K562 (cell line): Measurements from ENCODE around the gene GMNN. TPM values are rescaled to one million over a fixed set of nuclear protein-coding genes. Genes with fewer than 3 reads are reported as not detected.

Source experiments
- ATAC-seq: fragments of 200-7000 bp; cut with Tn5 transposase; 3 replicates; pipeline ENCODE4 v1.9.1; 2020; ENCODE audit warnings: moderate library complexity
- BruUV-seq: library from RNA; stranded (reverse); fragments of 400-500 nt; replicated peaks from 2 replicates; lab custom pipeline; 2021; lab: Mats Ljungman, UMichigan
- CTCF ChIA-PET: fragments of 300-600 bp; formaldehyde crosslinking; extraction: SDS; loops from one replicate; lab custom pipeline; 2021; ENCODE audit warnings: low intra/inter-chr PET ratio; lab: Yijun Ruan, JAX
- POLR2A ChIA-PET: fragments of 300-600, 350-650 bp; sonication (Branson Sonifier 250); formaldehyde crosslinking; extraction: SDS; loops from one replicate; lab custom pipeline; 2021; ENCODE audit warnings: antibody characterized with exemption, inconsistent platforms; lab: Yijun Ruan, JAX
- DNase-seq, 4 experiments: peaks; one replicate each; pipeline versions ENCODE4 v3.0.0 to v3.0.0-alpha.2; 2011 to 2018; ENCODE audit warnings: low spot score in 3 of 4, mixed read lengths in 3 of 4; ENCODE audit errors: extremely low read depth in 1 of 4
- FAIRE-seq: peaks from 2 replicates; lab custom pipeline; 2011; peaks lifted over from hg19 to GRCh38; lab: Jason Lieb, UNC
- H2AFZ ChIP-seq: 2 replicates; pipeline ENCODE4 v1.6.0; 2011; ENCODE audit warnings: low read depth, low read length, control low read depth, inconsistent platforms
- H3K27ac ChIP-seq: fragments of 200-600 bp; 3 replicates; pipeline ENCODE4 v1.8.0; 2011; ENCODE audit warnings: low read depth, mild to moderate bottlenecking, control low read depth, inconsistent platforms, low read length, moderate library complexity, mixed read lengths; ENCODE audit errors: extremely low read depth
- H3K27me3 ChIP-seq, 2 experiments: fragments of 300-600 bp in 1 of 2; 2 replicates in 1 of 2; 3 replicates in 1 of 2; pipeline versions ENCODE4 v1.6.0 to v1.8.0; 2011; ENCODE audit warnings: inconsistent platforms in 2 of 2, low read length in 2 of 2, mild to moderate bottlenecking in 1 of 2, mixed read lengths in 1 of 2, moderate library complexity in 1 of 2; ENCODE audit not compliant: control insufficient read depth in 2 of 2, insufficient read depth in 2 of 2
- H3K36me3 ChIP-seq: fragments of 300-600 bp; 3 replicates; pipeline ENCODE4 v1.8.0; 2011; ENCODE audit warnings: mild to moderate bottlenecking, low read length, inconsistent platforms; ENCODE audit not compliant: control insufficient read depth, insufficient read depth
- H3K4me1 ChIP-seq, 2 experiments: fragments of 200-600 bp in 1 of 2; replicated peaks in 1 of 2; 2 replicates in 1 of 2; 3 replicates in 1 of 2; pipeline versions ENCODE4 v1.5.1 to v1.8.0; 2011; ENCODE audit warnings: inconsistent platforms in 2 of 2, low read length in 2 of 2, mild to moderate bottlenecking in 1 of 2, mixed read lengths in 1 of 2, moderate library complexity in 1 of 2; ENCODE audit not compliant: control insufficient read depth in 2 of 2, insufficient read depth in 2 of 2
- H3K4me2 ChIP-seq: 2 replicates; pipeline ENCODE4 v1.6.1; 2011; ENCODE audit warnings: low read length, control low read depth, inconsistent platforms, mixed read lengths; ENCODE audit not compliant: insufficient read depth
- H3K4me3 ChIP-seq: fragments of 200-600 bp; sonication (generic), shearing (Covaris generic); 2 replicates; pipeline ENCODE4 v1.5.1; 2016; ENCODE audit warnings: control low read depth, inconsistent platforms
- H3K79me2 ChIP-seq: fragments of 200-600 bp; 3 replicates; pipeline ENCODE4 v1.8.0; 2011; ENCODE audit warnings: low read length, inconsistent platforms; ENCODE audit not compliant: control insufficient read depth, insufficient read depth
- H3K9ac ChIP-seq, 2 experiments: 2 replicates each; pipeline versions ENCODE4 v1.6.0 to v1.6.1; 2011; ENCODE audit warnings: low read depth in 2 of 2, low read length in 2 of 2, control low read depth in 1 of 2, inconsistent platforms in 1 of 2, mild to moderate bottlenecking in 1 of 2, mixed read lengths in 1 of 2; ENCODE audit not compliant: insufficient read depth in 1 of 2
- H3K9me1 ChIP-seq: one replicate; pipeline ENCODE4 v1.6.0; 2011; ENCODE audit warnings: inconsistent platforms, mild to moderate bottlenecking, low read length, moderate library complexity; ENCODE audit not compliant: control insufficient read depth, insufficient read depth
- H3K9me3 ChIP-seq: replicated peaks from 2 replicates; pipeline ENCODE4 v1.5.1; 2011; ENCODE audit warnings: low read depth, low read length, inconsistent platforms; ENCODE audit not compliant: control insufficient read depth, insufficient read depth
- H4K20me1 ChIP-seq: replicated peaks from 2 replicates; pipeline ENCODE4 v1.6.1; 2011; ENCODE audit warnings: low read length, inconsistent platforms, mixed read lengths; ENCODE audit not compliant: control insufficient read depth, insufficient read depth
- CHD1 ChIP-seq: fragments of 200-600 bp; sonication (generic); IDR thresholded peaks from one replicate; pipeline ENCODE4 v1.6.1; 2012; ENCODE audit warnings: mild to moderate bottlenecking, moderate library complexity, low read length, inconsistent platforms
- HDAC2 ChIP-seq: fragments of 450-650 bp; IDR thresholded peaks from 2 replicates; pipeline ENCODE4 v1.6.1; 2016; ENCODE audit warnings: mild to moderate bottlenecking
- HMGN3 ChIP-seq: IDR thresholded peaks from 2 replicates; pipeline ENCODE4 v1.6.1; 2011; ENCODE audit warnings: borderline replicate concordance, low read depth, mild to moderate bottlenecking, mixed read lengths, low read length; ENCODE audit not compliant: insufficient read length; ENCODE audit errors: extremely low read depth
- LCOR ChIP-seq: sonication (generic); formaldehyde crosslinking; IDR thresholded peaks from 2 replicates; pipeline ENCODE4 v1.8.0; 2022; ENCODE audit warnings: mild to moderate bottlenecking, missing genetic modification reagents
- MCM7 ChIP-seq, 2 experiments: fragments of 450-650 bp; IDR thresholded peaks; 2 replicates each; pipeline ENCODE4 v1.6.1; 2016 to 2018
- MEF2A ChIP-seq: IDR thresholded peaks from 2 replicates; pipeline ENCODE4 v1.6.1; 2011; ENCODE audit warnings: low read depth, mild to moderate bottlenecking, low read length, moderate library complexity; ENCODE audit not compliant: control insufficient read depth
- MYC ChIP-seq, 2 experiments: fragments of 250-450 bp in 1 of 2; sonication (Bioruptor Pico) in 1 of 2; IDR thresholded peaks; 2 replicates each; pipeline versions ENCODE4 v1.5.1 to v1.6.1; 2012 to 2021; ENCODE audit warnings: low read depth in 2 of 2, borderline replicate concordance in 1 of 2, improper control_type of control experiment in 1 of 2, low read length in 1 of 2, mild to moderate bottlenecking in 1 of 2, moderate library complexity in 1 of 2
- NKRF ChIP-seq: fragments of 450-650 bp; IDR thresholded peaks from 2 replicates; pipeline ENCODE4 v1.6.1; 2016; ENCODE audit warnings: borderline replicate concordance
- POLR2G ChIP-seq: fragments of 200-400 bp; formaldehyde crosslinking; IDR thresholded peaks from 2 replicates; pipeline ENCODE4 v1.6.1; 2017; ENCODE audit warnings: low read depth, mild to moderate bottlenecking, antibody characterized with exemption, low read length, moderate library complexity
- PTBP1 ChIP-seq: fragments of 200-400 bp; formaldehyde crosslinking; IDR thresholded peaks from 2 replicates; pipeline ENCODE4 v1.6.1; 2017; ENCODE audit warnings: low read depth, low read length
- SAP30 ChIP-seq: fragments of 200-600 bp; sonication (generic); IDR thresholded peaks from 2 replicates; pipeline ENCODE4 v1.6.1; 2012; ENCODE audit warnings: borderline replicate concordance, low read depth, mild to moderate bottlenecking, moderate library complexity, low read length, control low read depth, inconsistent platforms; ENCODE audit not compliant: insufficient read depth, poor library complexity, severe bottlenecking
- TEAD4 ChIP-seq, 2 experiments: sonication (generic) in 1 of 2; formaldehyde crosslinking in 1 of 2; IDR thresholded peaks; 2 replicates each; pipeline versions ENCODE4 v1.6.1 to v1.8.0; 2012 to 2022; ENCODE audit warnings: borderline replicate concordance in 1 of 2, inconsistent platforms in 1 of 2, low read length in 1 of 2, mild to moderate bottlenecking in 1 of 2, missing genetic modification reagents in 1 of 2
- TGIF2 ChIP-seq: sonication (generic); formaldehyde crosslinking; IDR thresholded peaks from 2 replicates; pipeline ENCODE4 v1.8.1; 2022; ENCODE audit warnings: mild to moderate bottlenecking, missing genetic modification reagents, moderate library complexity
- ZBED1 ChIP-seq: IDR thresholded peaks from 2 replicates; pipeline ENCODE4 v1.6.1; 2014
- ZFP36 ChIP-seq: fragments of 150-350 bp; IDR thresholded peaks from 2 replicates; pipeline ENCODE4 v1.6.1; 2018; ENCODE audit warnings: low read length, low read depth; ENCODE audit not compliant: partially characterized antibody
- ZNF165 ChIP-seq: fragments of 250-450 bp; sonication (Bioruptor Pico); IDR thresholded peaks from 2 replicates; pipeline ENCODE4 v1.4.0; 2020; ENCODE audit warnings: borderline replicate concordance
- ZNF584 ChIP-seq: fragments of 200-800 bp; sonication (Bioruptor generic); IDR thresholded peaks from 2 replicates; pipeline ENCODE4 v1.6.1; 2016; ENCODE audit warnings: low read depth, mild to moderate bottlenecking, missing genetic modification characterization, missing compliant biosample characterization
- ZNF76 ChIP-seq: fragments of 250-450 bp; sonication (Bioruptor Pico); IDR thresholded peaks from 2 replicates; pipeline ENCODE4 v1.4.0; 2020; ENCODE audit warnings: mild to moderate bottlenecking, moderate library complexity, borderline replicate concordance
- WGBS: fragments of 100-300 bp; shearing (Covaris generic); methylation state at CpG from one replicate; pipeline ENCODE4 v1.1.6; 2016; ENCODE audit warnings: low coverage, mixed read lengths; ENCODE audit not compliant: insufficient coverage; ENCODE audit errors: missing lambda C conversion rate; 5-methylcytosine and 5-hydroxymethylcytosine counted together
- in situ Hi-C: fragments of 300-500 bp; cut with MboI; formaldehyde crosslinking; loops from 4 replicates; pipeline ENCODE4 v1.15.0; 2018; ENCODE audit warnings: inconsistent platforms, mixed read lengths
- intact Hi-C: fragments of 100-400 bp; cut with micrococcal nuclease; formaldehyde crosslinking; loops from 2 replicates; pipeline ENCODE4 v1.14.2; 2022
- polyA plus RNA-seq, 8 experiments: library from polyadenylated mRNA; depleted of rRNA in 4 of 8; stranded (reverse) in 5 of 8; unstranded in 3 of 8; fragments of >200 nt; fragmentation: Nextera tagmentation in 2 of 8; fragmentation: Illumina TruSeq in 1 of 8; extraction: Ambion mirVana in 2 of 8; extraction: Trizol in 1 of 8; gene quantifications; 2 replicates each; pipeline versions ENCODE4 v1.2.1 to v1.2.3, GENCODE V29; 2011 to 2014; ENCODE audit warnings: inconsistent platforms in 1 of 8, missing spikeins in 1 of 8
- total RNA-seq, 7 experiments: library from RNA; depleted of rRNA in 6 of 7; stranded (reverse); fragments of >200 nt in 6 of 7; fragmentation: Illumina TruSeq in 2 of 7; extraction: Trizol in 2 of 7; gene quantifications; 2 replicates each; pipeline versions ENCODE4 v1.2.1 to v1.2.3, GENCODE V29; 2011 to 2021; ENCODE audit warnings: low replicate concordance in 1 of 7

The GMNN gene
- total and polyA plus RNA-seq, 9 of the 15 experiments (the other 6 are each of a cell fraction or from before 2014, with no cell fraction given), result 144 to 370 (median 210) TPM

DNA sequence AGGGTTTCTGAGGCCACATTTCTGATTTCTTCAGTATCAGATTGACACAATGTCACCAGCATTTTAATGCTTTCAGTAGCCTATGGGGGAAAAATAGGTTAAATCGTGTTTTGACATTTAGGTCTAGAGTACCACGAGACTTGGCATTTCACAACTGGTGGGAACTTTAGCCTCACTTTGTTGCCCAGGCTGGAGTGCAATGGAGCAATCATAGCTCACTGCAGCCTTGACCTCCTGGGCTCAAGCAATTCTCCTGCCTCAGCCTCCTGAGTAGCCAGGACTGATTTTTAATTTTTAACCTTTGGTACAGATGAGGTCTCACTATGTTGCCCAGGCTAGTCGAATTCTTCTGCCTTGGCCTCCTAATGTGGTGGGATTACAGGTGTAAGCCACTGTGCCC is 35.0 kb downstream of the GMNN start (continued):
- TF ChIP-seq MEF2A (no peak), MCM7 (IDR thresholded peaks at IDR 0.05) (no peak), CHD1 (no peak), ZBED1 (no peak)

DNA sequence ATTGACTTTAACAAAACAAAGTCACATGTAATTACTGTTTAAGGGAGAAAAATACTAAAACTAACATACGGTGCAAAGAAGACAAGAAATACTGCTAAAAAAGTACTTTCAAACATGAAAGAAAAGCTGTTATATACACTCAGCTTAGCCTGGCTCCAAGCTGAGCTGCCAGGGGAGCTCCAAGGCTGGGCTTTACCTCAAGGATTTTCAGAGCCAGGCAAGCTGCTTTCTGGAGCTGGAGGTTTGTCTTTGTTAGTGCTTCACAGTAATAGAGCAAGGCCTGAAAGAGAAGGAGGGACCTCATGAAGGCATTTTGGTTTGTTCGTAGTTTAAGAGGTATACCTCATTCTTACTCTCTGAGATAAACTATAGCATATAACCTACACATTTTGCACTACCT is 43.6 kb downstream of the GMNN start:
- Histone ChIP-seq H3K79me2 (no peaks in the 10 kb centered on the region), H3K9me1 (no peaks in the 10 kb centered on the region), H3K36me3 (no peaks in the 10 kb centered on the region), H3K4me1 (no peaks in the 10 kb centered on the region), H2AFZ (no peak overlapping the region), H3K27ac (no peak overlapping the region), H3K4me2 (no peak overlapping the region), H3K27me3 (peaks cover 2 to 4% of the 10 kb centered on the region in 2 experiments; a peak in 2 of 5 replicates), H3K9me3 (no peaks in the 10 kb centered on the region), H3K4me3 (no peak overlapping the region), H4K20me1 (no peaks in the 10 kb centered on the region), H3K9ac (no peak overlapping the region)
- ChIA-PET POLR2A (interaction anchor here (0.7 to 2.3 kb wide), 4 partner anchors 8 to 183 kb away, joined by 3 to 9 read pairs (median 5); no protein-coding TSS in a partner anchor), CTCF (no interaction called here)
- FAIRE-seq, result no peak
- 7% methylated on average over 2 of the region's 2 CpGs for WGBS
- BruUV-seq, result no TSS peak
- ATAC-seq, result no peak
- in situ Hi-C loops, result no loop called here
- intact Hi-C loops, result no loop called here
- no peak for DNase-seq
- TF ChIP-seq HDAC2, result no peak
- no peak for TF ChIP-seq ZNF165 (CRISPR knock-in tag)
- TF ChIP-seq TEAD4 (IDR thresholded peaks at IDR 0.05; ENCODE audit: low read length), result no peak
- TF ChIP-seq TEAD4 (CRISPR knock-in tag; IDR thresholded peaks at IDR 0.05; ENCODE audit: borderline replicate concordance), result no peak
- no peak for TF ChIP-seq ZNF76
- TF ChIP-seq PTBP1, result no peak
- no peak for TF ChIP-seq ZNF584
- TF ChIP-seq NKRF, result no peak
- TF ChIP-seq HMGN3, result no peak
- no peak for TF ChIP-seq MYC (IDR thresholded peaks at IDR 0.05; ENCODE audit: low read depth, low read length)
- no peak for TF ChIP-seq MYC (CRISPR knock-in tag; IDR thresholded peaks at IDR 0.05; ENCODE audit: borderline replicate concordance, low read depth)
- TF ChIP-seq SAP30, result no peak
- TF ChIP-seq LCOR (CRISPR knock-in tag), result no peak
- no peak for TF ChIP-seq ZFP36
- no peak for TF ChIP-seq TGIF2
- no peak for TF ChIP-seq POLR2G
